K562 (cell line): ENCODE data around the gene NRROS. TPM values are rescaled to one million over a fixed set of nuclear protein-coding genes. Genes with fewer than 3 reads are reported as not detected.
A peak's percentile ranks its signal among the peaks of the same experiment; 100 is the strongest.
"Not testable (repeated sequence)": the region's sequence is repeated elsewhere in the genome, so short reads cannot be mapped to it uniquely, and the experiment has no call there.

ENCODE experiments used
- ATAC-seq: fragments of 200-7000 bp; cut with Tn5 transposase; 3 replicates; pipeline ENCODE4 v1.9.1; 2020; ENCODE audit warnings: moderate library complexity
- BruUV-seq: library from RNA; stranded (reverse); fragments of 400-500 nt; replicated peaks from 2 replicates; lab custom pipeline; 2021; lab: Mats Ljungman, UMichigan
- CTCF ChIA-PET: fragments of 300-600 bp; formaldehyde crosslinking; extraction: SDS; loops from one replicate; lab custom pipeline; 2021; ENCODE audit warnings: low intra/inter-chr PET ratio; lab: Yijun Ruan, JAX
- POLR2A ChIA-PET: fragments of 300-600, 350-650 bp; sonication (Branson Sonifier 250); formaldehyde crosslinking; extraction: SDS; loops from one replicate; lab custom pipeline; 2021; ENCODE audit warnings: antibody characterized with exemption, inconsistent platforms; lab: Yijun Ruan, JAX
- DNase-seq, 4 experiments: peaks; one replicate each; pipeline versions ENCODE4 v3.0.0 to v3.0.0-alpha.2; 2011 to 2018; ENCODE audit warnings: low spot score in 3 of 4, mixed read lengths in 3 of 4; ENCODE audit errors: extremely low read depth in 1 of 4
- FAIRE-seq: peaks from 2 replicates; lab custom pipeline; 2011; peaks lifted over from hg19 to GRCh38; lab: Jason Lieb, UNC
- H2AFZ ChIP-seq: 2 replicates; pipeline ENCODE4 v1.6.0; 2011; ENCODE audit warnings: low read depth, low read length, control low read depth, inconsistent platforms
- H3K27ac ChIP-seq: fragments of 200-600 bp; 3 replicates; pipeline ENCODE4 v1.8.0; 2011; ENCODE audit warnings: low read depth, mild to moderate bottlenecking, control low read depth, inconsistent platforms, low read length, moderate library complexity, mixed read lengths; ENCODE audit errors: extremely low read depth
- H3K27me3 ChIP-seq, 2 experiments: fragments of 300-600 bp in 1 of 2; 2 replicates in 1 of 2; 3 replicates in 1 of 2; pipeline versions ENCODE4 v1.6.0 to v1.8.0; 2011; ENCODE audit warnings: inconsistent platforms in 2 of 2, low read length in 2 of 2, mild to moderate bottlenecking in 1 of 2, mixed read lengths in 1 of 2, moderate library complexity in 1 of 2; ENCODE audit not compliant: control insufficient read depth in 2 of 2, insufficient read depth in 2 of 2
- H3K36me3 ChIP-seq: fragments of 300-600 bp; 3 replicates; pipeline ENCODE4 v1.8.0; 2011; ENCODE audit warnings: mild to moderate bottlenecking, low read length, inconsistent platforms; ENCODE audit not compliant: control insufficient read depth, insufficient read depth
- H3K4me1 ChIP-seq, 2 experiments: fragments of 200-600 bp in 1 of 2; replicated peaks in 1 of 2; 2 replicates in 1 of 2; 3 replicates in 1 of 2; pipeline versions ENCODE4 v1.5.1 to v1.8.0; 2011; ENCODE audit warnings: inconsistent platforms in 2 of 2, low read length in 2 of 2, mild to moderate bottlenecking in 1 of 2, mixed read lengths in 1 of 2, moderate library complexity in 1 of 2; ENCODE audit not compliant: control insufficient read depth in 2 of 2, insufficient read depth in 2 of 2
- H3K4me2 ChIP-seq: 2 replicates; pipeline ENCODE4 v1.6.1; 2011; ENCODE audit warnings: low read length, control low read depth, inconsistent platforms, mixed read lengths; ENCODE audit not compliant: insufficient read depth
- H3K4me3 ChIP-seq: fragments of 200-600 bp; sonication (generic), shearing (Covaris generic); 2 replicates; pipeline ENCODE4 v1.5.1; 2016; ENCODE audit warnings: control low read depth, inconsistent platforms
- H3K79me2 ChIP-seq: fragments of 200-600 bp; 3 replicates; pipeline ENCODE4 v1.8.0; 2011; ENCODE audit warnings: low read length, inconsistent platforms; ENCODE audit not compliant: control insufficient read depth, insufficient read depth
- H3K9ac ChIP-seq, 2 experiments: 2 replicates each; pipeline versions ENCODE4 v1.6.0 to v1.6.1; 2011; ENCODE audit warnings: low read depth in 2 of 2, low read length in 2 of 2, control low read depth in 1 of 2, inconsistent platforms in 1 of 2, mild to moderate bottlenecking in 1 of 2, mixed read lengths in 1 of 2; ENCODE audit not compliant: insufficient read depth in 1 of 2
- H3K9me1 ChIP-seq: one replicate; pipeline ENCODE4 v1.6.0; 2011; ENCODE audit warnings: inconsistent platforms, mild to moderate bottlenecking, low read length, moderate library complexity; ENCODE audit not compliant: control insufficient read depth, insufficient read depth
- H3K9me3 ChIP-seq: replicated peaks from 2 replicates; pipeline ENCODE4 v1.5.1; 2011; ENCODE audit warnings: low read depth, low read length, inconsistent platforms; ENCODE audit not compliant: control insufficient read depth, insufficient read depth
- H4K20me1 ChIP-seq: replicated peaks from 2 replicates; pipeline ENCODE4 v1.6.1; 2011; ENCODE audit warnings: low read length, inconsistent platforms, mixed read lengths; ENCODE audit not compliant: control insufficient read depth, insufficient read depth
- CEBPB ChIP-seq: fragments of 450-650 bp; IDR thresholded peaks from 2 replicates; pipeline ENCODE4 v1.6.1; 2016; ENCODE audit warnings: missing genetic modification characterization, missing compliant biosample characterization
- CEBPG ChIP-seq, 3 experiments: fragments of 200-800 bp in 1 of 3; sonication (Bioruptor generic) in 1 of 3; sonication (generic) in 1 of 3; formaldehyde crosslinking in 1 of 3; IDR thresholded peaks in 2 of 3; conservative IDR thresholded peaks in 1 of 3; 2 replicates each; pipeline versions ENCODE4 v1.6.1 to v1.8.0; 2016 to 2022; ENCODE audit warnings: missing compliant biosample characterization in 2 of 3, missing genetic modification characterization in 2 of 3, mild to moderate bottlenecking in 1 of 3, missing genetic modification reagents in 1 of 3
- HLTF ChIP-seq: fragments of 450-650 bp; IDR thresholded peaks from 2 replicates; pipeline ENCODE4 v1.6.1; 2016
- TCF7L2 ChIP-seq: fragments of 150-350 bp; IDR thresholded peaks from 2 replicates; pipeline ENCODE4 v1.6.1; 2016; ENCODE audit warnings: low read depth, mild to moderate bottlenecking, low read length, moderate library complexity
- ZNF121 ChIP-seq: sonication (generic); formaldehyde crosslinking; conservative IDR thresholded peaks from 2 replicates; pipeline ENCODE4 v1.8.0; 2022; ENCODE audit warnings: missing genetic modification reagents
- WGBS: fragments of 100-300 bp; shearing (Covaris generic); methylation state at CpG from one replicate; pipeline ENCODE4 v1.1.6; 2016; ENCODE audit warnings: low coverage, mixed read lengths; ENCODE audit not compliant: insufficient coverage; ENCODE audit errors: missing lambda C conversion rate; 5-methylcytosine and 5-hydroxymethylcytosine counted together
- in situ Hi-C: fragments of 300-500 bp; cut with MboI; formaldehyde crosslinking; loops from 4 replicates; pipeline ENCODE4 v1.15.0; 2018; ENCODE audit warnings: inconsistent platforms, mixed read lengths
- intact Hi-C: fragments of 100-400 bp; cut with micrococcal nuclease; formaldehyde crosslinking; loops from 2 replicates; pipeline ENCODE4 v1.14.2; 2022
- polyA plus RNA-seq, 8 experiments: library from polyadenylated mRNA; depleted of rRNA in 4 of 8; stranded (reverse) in 5 of 8; unstranded in 3 of 8; fragments of >200 nt; fragmentation: Nextera tagmentation in 2 of 8; fragmentation: Illumina TruSeq in 1 of 8; extraction: Ambion mirVana in 2 of 8; extraction: Trizol in 1 of 8; gene quantifications; 2 replicates each; pipeline versions ENCODE4 v1.2.1 to v1.2.3, GENCODE V29; 2011 to 2014; ENCODE audit warnings: inconsistent platforms in 1 of 8, missing spikeins in 1 of 8
- total RNA-seq, 7 experiments: library from RNA; depleted of rRNA in 6 of 7; stranded (reverse); fragments of >200 nt in 6 of 7; fragmentation: Illumina TruSeq in 2 of 7; extraction: Trizol in 2 of 7; gene quantifications; 2 replicates each; pipeline versions ENCODE4 v1.2.1 to v1.2.3, GENCODE V29; 2011 to 2021; ENCODE audit warnings: low replicate concordance in 1 of 7

Gene NRROS
- total and polyA plus RNA-seq, 9 of the 15 experiments (the other 6 are each of a cell fraction or from before 2014, with no cell fraction given), result 0.34 to 13.8 (median 3.8) TPM

DNA sequence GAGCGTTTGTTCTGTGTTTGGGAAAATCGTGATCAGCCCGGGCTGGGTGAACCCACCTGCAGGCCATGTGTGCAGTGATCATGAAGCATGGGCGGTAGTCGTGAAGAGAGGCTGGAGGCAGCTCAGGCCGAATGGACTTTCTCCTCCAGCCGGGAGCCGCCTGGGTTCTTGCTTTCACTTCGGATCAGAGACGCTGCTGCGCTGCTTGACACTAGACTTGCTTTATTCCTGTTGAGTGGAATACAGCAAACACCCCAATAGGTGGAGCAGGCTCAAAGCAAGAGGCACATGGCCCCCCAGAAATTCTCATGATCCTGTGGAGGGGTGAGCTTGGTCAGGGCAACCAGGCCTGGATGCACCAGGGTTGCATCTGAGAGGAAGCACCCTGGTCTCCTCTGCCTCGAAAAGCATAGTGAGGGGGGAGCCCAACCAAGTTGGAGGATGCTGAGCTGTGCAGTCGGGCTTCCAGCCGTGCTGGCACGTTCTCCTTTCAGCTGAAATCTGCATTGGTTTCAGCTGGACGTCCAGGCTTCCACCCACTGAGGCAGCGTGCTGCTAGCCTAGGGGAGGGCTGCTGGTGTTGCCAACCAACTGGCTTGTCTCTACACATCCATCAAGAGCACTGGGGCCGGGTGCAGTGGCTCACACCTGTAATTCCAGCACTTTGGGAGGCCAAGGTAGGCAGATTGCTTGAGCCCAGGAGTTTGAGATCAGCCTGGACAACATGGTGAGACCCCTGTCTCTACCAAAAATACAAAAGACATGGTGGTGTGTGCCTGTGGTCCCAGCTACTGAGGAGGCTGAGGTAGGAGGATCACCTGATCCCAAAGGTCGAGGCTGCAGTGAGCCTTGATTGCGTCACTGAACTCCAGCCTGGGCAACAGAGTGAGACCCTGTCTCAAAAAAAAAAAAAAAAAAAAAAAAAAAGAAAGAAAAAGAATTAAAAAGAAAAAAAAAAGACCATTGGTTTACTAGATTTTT is 2.8 kb upstream of the NRROS start:
- H3K36me3 ChIP-seq, result peaks cover 3% of the 10 kb centered on the region; the same call in 1 of the 3 replicates
- in situ Hi-C loops, result no loop called here
- POLR2A ChIA-PET, result interaction anchor here (1.4 kb wide), 1 partner anchor 19 kb away, joined by 3 read pairs; no protein-coding TSS in a partner anchor

DNA sequence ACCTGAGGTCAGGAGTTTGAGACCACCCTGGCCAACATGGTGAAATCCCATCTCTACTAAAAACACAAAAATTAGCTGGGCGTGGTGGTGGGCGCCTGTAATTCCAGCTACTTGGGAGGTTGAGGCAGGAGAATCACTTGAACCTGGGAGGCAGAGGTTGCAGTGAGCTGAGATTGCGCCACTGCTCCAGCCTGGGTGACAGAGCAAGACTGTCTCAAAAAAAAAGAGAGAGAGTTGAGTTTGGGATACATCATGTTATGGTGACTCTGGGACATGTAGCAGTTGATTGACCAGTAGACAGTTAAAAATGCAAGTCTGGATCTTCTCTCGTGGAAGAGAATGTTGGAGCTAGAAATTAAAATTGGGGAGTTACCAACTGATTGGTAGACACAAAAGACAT is 1.6 kb upstream of the NRROS start:
- Histone ChIP-seq H3K4me1 (peaks cover 40 to 44% of the 10 kb centered on the region in 2 experiments), H3K79me2 (peaks cover 37% of the 10 kb centered on the region)
- H3K9ac ChIP-seq, H4K20me1 ChIP-seq, H3K4me3 ChIP-seq, BruUV-seq, CTCF ChIA-PET, H3K9me1 ChIP-seq, H3K36me3 ChIP-seq, H3K27ac ChIP-seq, FAIRE-seq, DNase-seq, H3K4me2 ChIP-seq, ATAC-seq, H2AFZ ChIP-seq, H3K9me3 ChIP-seq, H3K27me3 ChIP-seq, intact Hi-C loops, in situ Hi-C loops: not testable (repeated sequence)
- WGBS, result 78% methylated on average over 2 of the region's 4 CpGs
- POLR2A ChIA-PET, result interaction anchor here (1.1 to 1.4 kb wide), 2 partner anchors 20 to 29 kb away, joined by 3 read pairs; no protein-coding TSS in a partner anchor
- TF ChIP-seq CEBPB (tag), result peak; percentile 82

More for the DNA sequence above, 2.8 kb upstream of the NRROS start:
- Histone ChIP-seq H3K9ac (peak overlapping the region in 1 of 2 experiments; percentile 28; a peak in 2 of 4 replicates), H3K27me3 (no peaks in the 10 kb centered on the region), H3K4me1 (peaks cover 33 to 52% of the 10 kb centered on the region in 2 experiments), H3K79me2 (peaks cover 31% of the 10 kb centered on the region), H3K9me3 (no peaks in the 10 kb centered on the region), H2AFZ (no peak overlapping the region), H3K4me2 (no peak overlapping the region), H3K9me1 (no peaks in the 10 kb centered on the region), H3K4me3 (no peak overlapping the region), H3K27ac (no peak overlapping the region), H4K20me1 (no peaks in the 10 kb centered on the region)
- CTCF ChIA-PET, result no interaction called here
- TF ChIP-seq TCF7L2 (no peak), ZNF121 (CRISPR knock-in tag) (peak; percentile 83), CEBPG (CRISPR knock-in tag; IDR thresholded peaks at IDR 0.05) (peak; percentile 37), CEBPG (tag; conservative IDR thresholded peaks at IDR 0.05 in 1 of 2, IDR thresholded peaks at IDR 0.05 in 1 of 2) (no peak), CEBPB (tag) (peak; percentile 31; the same call in 1 of the 2 replicates), HLTF (no peak)
- DNase-seq (no peak), FAIRE-seq (no peak), ATAC-seq (no peak)
- WGBS, result 59% methylated on average over 19 of the region's 20 CpGs
- BruUV-seq, result no TSS peak
- intact Hi-C loops, result no loop called here
